Esophagus muscularis mucosa (tissue), 4 donors: ENCODE measurements around the gene ZDHHC19. TPM values are rescaled to one million over a fixed set of nuclear protein-coding genes. Genes with fewer than 3 reads are reported as not detected.
"Not testable (repeated sequence)": the region's sequence is repeated elsewhere in the genome, so short reads cannot be mapped to it uniquely, and the experiment has no call there.

Experiments
- DNase-seq: peaks from one replicate; pipeline ENCODE4 v3.0.0-alpha.2; 2017; ENCODE audit errors: extremely low spot score
- H3K27ac ChIP-seq, 4 donors: fragments of 200-600 bp; sonication (generic); replicated peaks in 1 of 4; 1 replicate in 3 of 4; 2 replicates in 1 of 4; pipeline ENCODE4 v1.5.1; 2016 to 2019; ENCODE audit warnings: mild to moderate bottlenecking in 1 of 4
- H3K27me3 ChIP-seq, 4 donors: fragments of 200-600 bp; sonication (generic); one replicate each; pipeline versions ENCODE4 v1.5.1 to v1.6.0; 2016 to 2019
- H3K36me3 ChIP-seq, 4 donors: fragments of 200-600 bp; sonication (generic); one replicate each; pipeline ENCODE4 v1.5.1; 2016 to 2019
- H3K4me1 ChIP-seq, 4 donors: fragments of 200-600 bp; sonication (generic); one replicate each; pipeline ENCODE4 v1.5.1; 2016 to 2019
- H3K4me3 ChIP-seq, 4 donors: fragments of 200-600 bp; sonication (generic); 1 replicate in 2 of 4; 2 replicates in 2 of 4; pipeline ENCODE4 v1.5.1; 2016 to 2019; ENCODE audit warnings: mild to moderate bottlenecking in 4 of 4, moderate library complexity in 1 of 4
- H3K9me3 ChIP-seq, 4 donors: fragments of 200-600 bp; sonication (generic); 1 replicate in 3 of 4; 2 replicates in 1 of 4; pipeline ENCODE4 v1.5.1; 2016 to 2019
- EP300 ChIP-seq: sonication (generic); formaldehyde crosslinking; IDR thresholded peaks from one replicate; pipeline ENCODE4 v1.6.1; 2017; ENCODE audit warnings: antibody characterized with exemption
- POLR2A ChIP-seq: fragments of 450-650 bp; IDR thresholded peaks from one replicate; pipeline ENCODE4 v1.6.1; 2017; ENCODE audit warnings: antibody characterized with exemption, moderate library complexity, mild to moderate bottlenecking, low read depth
- POLR2AphosphoS5 ChIP-seq, 2 donors: sonication (generic); formaldehyde crosslinking; IDR thresholded peaks; one replicate each; pipeline ENCODE4 v1.6.1; 2017; ENCODE audit warnings: antibody characterized with exemption in 2 of 2
- WGBS: methylation state at CpG from one replicate; pipeline ENCODE4 v1.1.5; 2018; 5-methylcytosine and 5-hydroxymethylcytosine counted together
- intact Hi-C: fragments of 100-400 bp; cut with DNase I; formaldehyde crosslinking; loops from one replicate; pipeline ENCODE4 v1.15.1; 2023
- total RNA-seq, 4 donors: library from RNA; depleted of rRNA; stranded (reverse); fragments of >200 nt; gene quantifications; one replicate each; pipeline versions ENCODE4 v1.1.0 to v1.2.1, GENCODE V29; 2016
- TF ChIP-seq, protein P1 (sequence below), 3 experiments: fragments of 200-600 bp in 2 of 3; fragments of 450-650 bp in 1 of 3; sonication (generic) in 2 of 3; IDR thresholded peaks; one replicate each; pipeline ENCODE4 v1.5.1; 2017 to 2019; ENCODE audit warnings: antibody characterized with exemption in 3 of 3, mild to moderate bottlenecking in 2 of 3, moderate library complexity in 1 of 3

Gene ZDHHC19
- total RNA-seq, 4 donors from 2014 or later, result not detected

DNA sequence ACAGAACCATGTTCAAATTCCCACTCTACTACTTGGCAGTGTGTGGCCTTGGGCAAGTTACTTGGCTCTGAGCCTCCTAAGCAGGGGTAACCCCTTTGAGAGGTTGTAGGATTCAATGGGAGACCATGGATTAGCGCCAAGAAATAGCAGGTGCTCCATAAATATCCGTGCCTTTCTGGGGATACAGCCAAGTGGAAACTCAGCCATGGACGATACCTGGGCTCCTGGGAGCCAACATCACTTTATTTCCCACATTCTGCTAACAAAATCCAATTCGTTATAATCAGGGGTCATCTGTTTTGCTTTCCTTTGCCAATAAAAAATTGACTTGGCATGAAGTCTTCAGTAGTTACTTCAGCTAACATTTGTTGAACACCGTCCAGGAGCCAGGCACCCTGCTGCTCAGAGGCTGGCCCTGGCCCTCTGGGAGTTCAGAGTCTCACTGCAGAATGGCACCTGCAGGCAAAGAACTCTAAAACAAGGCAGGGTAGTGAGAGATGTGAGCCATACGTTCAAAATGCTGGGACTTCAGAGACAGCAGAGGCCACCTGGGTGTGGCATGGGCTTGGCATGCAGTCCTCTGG is 42.3 kb downstream of the ZDHHC19 start:
- WGBS, result 68% methylated on average over 6 of the region's 6 CpGs
- intact Hi-C loops, result no loop called here
- H3K36me3 ChIP-seq, result no peaks in the 10 kb centered on the region
- no peak overlapping the region for H3K27ac ChIP-seq
- H3K9me3 ChIP-seq, result no peaks in the 10 kb centered on the region
- no peak for TF ChIP-seq EP300
- TF ChIP-seq POLR2AphosphoS5 (IDR thresholded peaks at IDR 0.05), result no peak
- TF ChIP-seq, protein P1, sequence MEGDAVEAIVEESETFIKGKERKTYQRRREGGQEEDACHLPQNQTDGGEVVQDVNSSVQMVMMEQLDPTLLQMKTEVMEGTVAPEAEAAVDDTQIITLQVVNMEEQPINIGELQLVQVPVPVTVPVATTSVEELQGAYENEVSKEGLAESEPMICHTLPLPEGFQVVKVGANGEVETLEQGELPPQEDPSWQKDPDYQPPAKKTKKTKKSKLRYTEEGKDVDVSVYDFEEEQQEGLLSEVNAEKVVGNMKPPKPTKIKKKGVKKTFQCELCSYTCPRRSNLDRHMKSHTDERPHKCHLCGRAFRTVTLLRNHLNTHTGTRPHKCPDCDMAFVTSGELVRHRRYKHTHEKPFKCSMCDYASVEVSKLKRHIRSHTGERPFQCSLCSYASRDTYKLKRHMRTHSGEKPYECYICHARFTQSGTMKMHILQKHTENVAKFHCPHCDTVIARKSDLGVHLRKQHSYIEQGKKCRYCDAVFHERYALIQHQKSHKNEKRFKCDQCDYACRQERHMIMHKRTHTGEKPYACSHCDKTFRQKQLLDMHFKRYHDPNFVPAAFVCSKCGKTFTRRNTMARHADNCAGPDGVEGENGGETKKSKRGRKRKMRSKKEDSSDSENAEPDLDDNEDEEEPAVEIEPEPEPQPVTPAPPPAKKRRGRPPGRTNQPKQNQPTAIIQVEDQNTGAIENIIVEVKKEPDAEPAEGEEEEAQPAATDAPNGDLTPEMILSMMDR (IDR thresholded peaks at IDR 0.05), result no peak
- TF ChIP-seq POLR2A, result no peak
- no peak for DNase-seq
- H3K4me1 ChIP-seq, result peaks cover 0 to 3% (median 0%) of the 10 kb centered on the region in 4 donors
- no peak overlapping the region for H3K4me3 ChIP-seq
- H3K27me3 ChIP-seq, result no peaks in the 10 kb centered on the region

DNA sequence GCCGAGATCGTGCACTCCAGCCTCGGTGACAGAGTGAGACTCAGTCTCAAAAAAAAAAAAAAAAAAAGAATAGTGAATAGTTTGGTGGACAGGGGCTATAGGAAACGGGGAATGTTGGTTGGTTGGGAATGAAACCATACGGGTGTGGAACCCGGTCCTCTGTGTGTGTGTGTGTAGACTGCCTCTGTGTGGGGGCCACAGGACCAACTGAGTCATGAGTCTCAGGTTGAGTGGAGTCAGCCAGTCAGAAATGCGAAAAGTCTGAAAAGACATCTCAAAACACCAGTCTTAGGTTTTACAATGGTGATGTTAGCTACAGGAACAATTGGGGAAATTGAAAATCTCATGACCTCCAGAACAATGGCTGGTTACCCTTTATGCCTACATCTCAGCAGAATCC is 44.5 kb downstream of the ZDHHC19 start:
- DNase-seq, result no peak

DNA sequence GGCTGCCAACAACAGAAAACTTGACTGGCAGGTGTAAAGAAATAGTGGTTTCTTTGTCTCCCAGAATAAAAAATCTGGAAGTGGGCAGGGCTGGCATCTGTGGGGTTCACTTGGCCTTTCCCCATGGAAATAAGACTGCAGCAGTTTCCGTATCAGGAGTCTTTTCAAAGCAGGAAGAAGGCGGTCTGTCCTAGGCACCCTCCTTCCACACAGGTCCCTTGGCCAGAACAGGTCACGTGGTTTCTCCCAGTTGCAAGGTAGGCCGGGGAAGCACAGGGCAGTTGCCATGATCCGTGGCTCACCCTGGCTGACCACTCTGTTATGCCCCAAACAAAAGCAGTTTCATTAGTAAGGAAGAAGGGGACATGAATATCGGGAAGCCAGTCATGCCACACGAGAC is 45.4 kb downstream of the ZDHHC19 start:
- no peak for DNase-seq
- Histone ChIP-seq H3K4me1 (peaks cover 0 to 5% (median 0%) of the 10 kb centered on the region in 4 donors), H3K4me3 (no peak overlapping the region), H3K36me3 (no peaks in the 10 kb centered on the region), H3K27ac (no peak overlapping the region), H3K27me3 (no peaks in the 10 kb centered on the region), H3K9me3 (no peaks in the 10 kb centered on the region)
- intact Hi-C loops, result no loop called here
- TF ChIP-seq, protein P1 (IDR thresholded peaks at IDR 0.05), result no peak
- no peak for TF ChIP-seq POLR2A
- TF ChIP-seq EP300, result no peak
- 85% methylated on average over 5 of the region's 7 CpGs for WGBS

More for the DNA sequence above, 44.5 kb downstream of the ZDHHC19 start:
- 81% methylated on average over 7 of the region's 7 CpGs for WGBS
- intact Hi-C loops, result no loop called here
- H3K9me3 ChIP-seq, result no peaks in the 10 kb centered on the region
- no peak overlapping the region for H3K27ac ChIP-seq
- TF ChIP-seq, protein P1 (IDR thresholded peaks at IDR 0.05), result no peak
- TF ChIP-seq POLR2AphosphoS5 (IDR thresholded peaks at IDR 0.05) (no peak), POLR2A (no peak), EP300 (no peak)
- H3K4me1 ChIP-seq, result peaks cover 0 to 5% (median 0%) of the 10 kb centered on the region in 4 donors
- H3K27me3 ChIP-seq, result no peaks in the 10 kb centered on the region
- H3K36me3 ChIP-seq, result no peaks in the 10 kb centered on the region
- no peak overlapping the region for H3K4me3 ChIP-seq

DNA sequence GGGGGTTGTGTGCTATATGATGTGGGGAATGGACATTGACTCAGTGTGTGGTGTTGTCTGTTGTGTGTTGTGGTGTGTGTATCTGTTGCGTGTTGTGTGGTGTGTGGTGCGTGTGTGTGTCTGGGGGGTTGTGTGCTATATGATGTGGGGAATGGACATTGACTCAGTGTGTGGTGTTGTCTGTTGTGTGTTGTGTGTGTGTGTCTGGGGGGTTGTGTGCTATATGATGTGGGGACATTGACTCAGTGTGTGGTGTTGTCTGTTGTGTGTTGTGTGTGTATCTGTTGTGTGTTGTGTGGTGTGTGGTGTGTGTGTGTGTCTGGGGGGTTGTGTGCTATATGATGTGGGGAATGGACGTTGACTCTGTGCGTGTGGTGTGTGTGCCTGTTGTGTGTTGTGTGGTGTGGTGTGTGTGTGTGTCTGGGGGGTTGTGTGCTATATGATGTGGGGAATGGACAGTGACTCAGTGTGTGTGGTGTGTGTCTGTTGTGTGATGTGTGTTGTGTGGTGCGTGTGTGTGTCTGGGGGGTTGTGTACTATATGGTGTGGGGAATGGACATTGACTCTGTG is 46.1 kb downstream of the ZDHHC19 start:
- H3K4me1 ChIP-seq, H3K4me3 ChIP-seq, intact Hi-C loops, H3K9me3 ChIP-seq, H3K27ac ChIP-seq, DNase-seq, H3K27me3 ChIP-seq, H3K36me3 ChIP-seq: not testable (repeated sequence)
- WGBS, result 77% methylated on average over 5 of the region's 5 CpGs

DNA sequence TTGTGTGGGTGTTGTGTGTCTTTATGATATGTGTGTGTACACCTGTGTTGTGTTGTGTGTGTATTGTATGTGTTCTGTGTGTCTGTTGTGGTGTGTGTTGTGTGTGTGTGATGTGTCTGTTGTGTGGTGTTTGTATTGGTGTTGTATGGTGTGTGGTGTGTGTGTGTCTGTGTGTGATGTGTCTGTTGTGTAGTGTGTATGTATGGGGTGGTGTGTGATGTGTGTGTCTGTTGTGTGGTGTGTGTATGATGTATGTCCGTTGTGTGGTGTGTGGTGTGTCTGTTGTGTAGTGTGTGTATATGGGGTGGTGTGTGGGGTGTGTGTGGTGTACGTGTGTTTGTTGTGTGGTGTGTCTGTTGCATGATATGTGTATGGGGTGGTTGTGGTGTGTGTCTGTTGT is 46.6 kb downstream of the ZDHHC19 start:
- Histone ChIP-seq H3K4me1 (peaks cover 0 to 5% (median 0%) of the 10 kb centered on the region in 4 donors), H3K27me3 (no peaks in the 10 kb centered on the region), H3K36me3 (no peaks in the 10 kb centered on the region), H3K27ac (no peak overlapping the region), H3K4me3 (no peak overlapping the region), H3K9me3 (no peaks in the 10 kb centered on the region)
- TF ChIP-seq POLR2A (no peak), EP300 (no peak), POLR2AphosphoS5 (IDR thresholded peaks at IDR 0.05) (no peak)
- TF ChIP-seq, protein P1 (IDR thresholded peaks at IDR 0.05), result no peak
- intact Hi-C loops, result no loop called here
- 92% methylated on average over 2 of the region's 2 CpGs for WGBS
- DNase-seq, result no peak
